HepG2 (cell line): Measurements from ENCODE around the gene ARPP19. TPM values are rescaled to one million over a fixed set of nuclear protein-coding genes. Genes with fewer than 3 reads are reported as not detected.

Experiments
- ATAC-seq: fragments of 200-7000 bp; cut with Tn5 transposase; 3 replicates; pipeline ENCODE4 v1.9.1; 2020; ENCODE audit warnings: mild to moderate bottlenecking, moderate library complexity
- BruUV-seq: library from RNA; stranded (reverse); fragments of 400-500 nt; replicated peaks from 2 replicates; lab custom pipeline; 2021; lab: Mats Ljungman, UMichigan
- CTCF ChIA-PET: fragments of 300-600 bp; formaldehyde crosslinking; extraction: SDS; loops from one replicate; lab custom pipeline; 2021; ENCODE audit warnings: low total read pairs, inconsistent platforms, low intra/inter-chr PET ratio; lab: Yijun Ruan, JAX
- POLR2A ChIA-PET: fragments of 350-600 bp; sonication (Branson Sonifier 250); formaldehyde crosslinking; loops from one replicate; lab custom pipeline; 2020; ENCODE audit warnings: antibody characterized with exemption, inconsistent platforms; lab: Yijun Ruan, JAX
- DNase-seq: peaks from one replicate; pipeline ENCODE4 v3.0.0-alpha.2; 2015; ENCODE audit warnings: low spot score
- FAIRE-seq: peaks from 3 replicates; lab custom pipeline; 2011; peaks lifted over from hg19 to GRCh38; lab: Jason Lieb, UNC
- H2AFZ ChIP-seq: one replicate; pipeline ENCODE4 v1.6.1; 2011; ENCODE audit warnings: low read length, inconsistent platforms
- H3K27ac ChIP-seq: fragments of 300-600 bp; 3 replicates; pipeline ENCODE4 v1.8.0; 2011; ENCODE audit warnings: mixed run types, mild to moderate bottlenecking, mixed read lengths, low read length, inconsistent platforms; ENCODE audit not compliant: insufficient read depth; ENCODE audit errors: extremely low read length
- H3K27me3 ChIP-seq, 2 experiments: fragments of 200-600 bp in 1 of 2; 2 replicates in 1 of 2; 3 replicates in 1 of 2; pipeline versions ENCODE4 v1.6.0 to v1.8.0; 2011; ENCODE audit warnings: low read length in 2 of 2, mild to moderate bottlenecking in 2 of 2, moderate library complexity in 2 of 2, inconsistent platforms in 1 of 2; ENCODE audit not compliant: insufficient read depth in 2 of 2, control insufficient read depth in 1 of 2
- H3K36me3 ChIP-seq, 2 experiments: fragments of 200-600 bp in 1 of 2; replicated peaks in 1 of 2; 2 replicates in 1 of 2; 3 replicates in 1 of 2; pipeline versions ENCODE4 v1.5.1 to v1.8.0; 2011; ENCODE audit warnings: low read length in 2 of 2, inconsistent platforms in 1 of 2; ENCODE audit not compliant: insufficient read depth in 2 of 2, control insufficient read depth in 1 of 2
- H3K4me1 ChIP-seq: 2 replicates; pipeline ENCODE4 v1.5.1; 2012; ENCODE audit warnings: low read length, inconsistent platforms; ENCODE audit not compliant: insufficient read depth
- H3K4me2 ChIP-seq: 2 replicates; pipeline ENCODE4 v1.6.0; 2011; ENCODE audit warnings: low read depth, low read length, inconsistent platforms
- H3K4me3 ChIP-seq, 3 experiments: fragments of 200-600 bp in 1 of 3; sonication (generic), shearing (Covaris generic) in 1 of 3; replicated peaks in 1 of 3; 2 replicates each; pipeline ENCODE4 v1.5.1; 2011 to 2016; ENCODE audit warnings: low read length in 3 of 3, inconsistent platforms in 2 of 3, low read depth in 2 of 3, mild to moderate bottlenecking in 2 of 3, control low read depth in 1 of 3, mixed read lengths in 1 of 3; ENCODE audit not compliant: insufficient read depth in 1 of 3
- H3K79me2 ChIP-seq: one replicate; pipeline ENCODE4 v1.6.1; 2011; ENCODE audit warnings: low read length, inconsistent platforms; ENCODE audit not compliant: insufficient read depth
- H3K9ac ChIP-seq: 2 replicates; pipeline ENCODE4 v1.6.0; 2011; ENCODE audit warnings: mild to moderate bottlenecking, low read depth, low read length, inconsistent platforms; ENCODE audit not compliant: insufficient read depth
- H3K9me3 ChIP-seq: 2 replicates; pipeline ENCODE4 v1.5.1; 2012; ENCODE audit warnings: mild to moderate bottlenecking, low read length
- H4K20me1 ChIP-seq: 2 replicates; pipeline ENCODE4 v1.6.0; 2011; ENCODE audit warnings: inconsistent platforms, mild to moderate bottlenecking, low read length, moderate library complexity; ENCODE audit not compliant: insufficient read depth
- ETV6 ChIP-seq: sonication (generic); formaldehyde crosslinking; conservative IDR thresholded peaks from 2 replicates; pipeline ENCODE4 v1.4.0; 2020; ENCODE audit warnings: missing genetic modification reagents
- FOXP1 ChIP-seq, 2 experiments: fragments of 450-650 bp in 1 of 2; IDR thresholded peaks; 2 replicates each; pipeline ENCODE4 v1.6.1; 2017 to 2018; ENCODE audit warnings: antibody characterized with exemption in 1 of 2
- HNRNPK ChIP-seq: fragments of 200-400 bp; formaldehyde crosslinking; IDR thresholded peaks from 2 replicates; pipeline ENCODE4 v1.6.1; 2018; ENCODE audit warnings: low read length, low read depth, moderate library complexity, mild to moderate bottlenecking; ENCODE audit not compliant: poor library complexity, severe bottlenecking
- POLR2A ChIP-seq, 2 experiments: IDR thresholded peaks; 2 replicates each; pipeline ENCODE4 v1.6.1; 2011; ENCODE audit warnings: low read depth in 2 of 2, low read length in 2 of 2, mild to moderate bottlenecking in 1 of 2, moderate library complexity in 1 of 2; ENCODE audit not compliant: insufficient read depth in 1 of 2
- REXO4 ChIP-seq: sonication (generic); formaldehyde crosslinking; IDR thresholded peaks from 2 replicates; pipeline ENCODE4 v1.8.0; 2022; ENCODE audit warnings: missing genetic modification reagents, mild to moderate bottlenecking, borderline replicate concordance
- SIX1 ChIP-seq: sonication (generic); formaldehyde crosslinking; IDR thresholded peaks from 2 replicates; pipeline ENCODE4 v1.4.0; 2020; ENCODE audit warnings: missing genetic modification reagents, borderline replicate concordance
- SOX5 ChIP-seq: IDR thresholded peaks from 2 replicates; pipeline ENCODE4 v1.6.1; 2016; ENCODE audit warnings: borderline replicate concordance
- SP1 ChIP-seq, 2 experiments: fragments of 450-650 bp in 1 of 2; sonication (generic) in 1 of 2; formaldehyde crosslinking in 1 of 2; IDR thresholded peaks; 2 replicates each; pipeline versions ENCODE4 v1.4.0 to v1.6.1; 2016 to 2020; ENCODE audit warnings: missing genetic modification reagents in 1 of 2
- ZNF570 ChIP-seq: sonication (generic); formaldehyde crosslinking; IDR thresholded peaks from 2 replicates; pipeline ENCODE4 v1.4.0; 2020; ENCODE audit warnings: mild to moderate bottlenecking, missing genetic modification reagents, borderline replicate concordance
- WGBS: methylation state at CpG from one replicate; pipeline ENCODE4 v1.1.6; 2017; ENCODE audit warnings: low lambda C conversion rate; 5-methylcytosine and 5-hydroxymethylcytosine counted together
- in situ Hi-C: cut with HindIII; loops from 2 replicates; pipeline ENCODE4 v1.10.0; 2017; ENCODE audit warnings: low pct_unique_long_range_greater_than_20kb; ENCODE audit not compliant: extremely low pct_ligation_motif_present
- intact Hi-C: fragments of 100-400 bp; cut with micrococcal nuclease; formaldehyde crosslinking; loops from one replicate; pipeline ENCODE4 v1.10.0; 2022; ENCODE audit not compliant: unreplicated experiment
- polyA plus RNA-seq, 8 experiments: library from polyadenylated mRNA; depleted of rRNA in 3 of 8; stranded (reverse) in 7 of 8; unstranded in 1 of 8; fragments of >200 nt; fragmentation: Illumina TruSeq in 4 of 8; extraction: Trizol in 4 of 8; gene quantifications; 2 replicates each; pipeline versions ENCODE4 v1.2.1 to v1.2.3, GENCODE V29; 2011 to 2016; ENCODE audit warnings: low read depth in 4 of 8, missing spikeins in 1 of 8, mixed read lengths in 1 of 8; ENCODE audit not compliant: insufficient read depth in 1 of 8
- total RNA-seq, 5 experiments: library from RNA; depleted of rRNA; stranded (reverse); fragments of >200 nt; fragmentation: Illumina TruSeq; extraction: Trizol; gene quantifications; 2 replicates each; pipeline ENCODE4 v1.2.3, GENCODE V29; 2016; ENCODE audit warnings: low read depth in 1 of 5
- TF ChIP-seq, protein P1 (sequence below): sonication (generic); formaldehyde crosslinking; IDR thresholded peaks from 2 replicates; pipeline ENCODE4 v1.4.0; 2020; ENCODE audit warnings: mild to moderate bottlenecking, low read depth, missing genetic modification reagents
- TF ChIP-seq, protein P2 (sequence below): sonication (generic); formaldehyde crosslinking; IDR thresholded peaks from 2 replicates; pipeline ENCODE4 v1.5.0; 2020; ENCODE audit warnings: missing genetic modification reagents
- TF ChIP-seq, protein P3 (sequence below): sonication (generic); formaldehyde crosslinking; IDR thresholded peaks from 2 replicates; pipeline ENCODE4 v1.4.0; 2020; ENCODE audit warnings: missing genetic modification reagents
- TF ChIP-seq, protein P4 (sequence below): sonication (generic); formaldehyde crosslinking; IDR thresholded peaks from 2 replicates; pipeline ENCODE4 v1.4.0; 2020; ENCODE audit warnings: missing genetic modification reagents
- TF ChIP-seq, protein P5 (sequence below): sonication (generic); formaldehyde crosslinking; conservative IDR thresholded peaks from 2 replicates; pipeline ENCODE4 v1.4.0; 2020; ENCODE audit warnings: missing genetic modification reagents
- TF ChIP-seq, protein P6 (sequence below): sonication (generic); formaldehyde crosslinking; IDR thresholded peaks from 2 replicates; pipeline ENCODE4 v1.4.0; 2020; ENCODE audit warnings: mild to moderate bottlenecking, missing genetic modification reagents, borderline replicate concordance

ARPP19 gene
- total and polyA plus RNA-seq, 2 of the 13 experiments (the other 11 are each of a cell fraction or from before 2014, with no cell fraction given) = 70.8 to 123 TPM

DNA sequence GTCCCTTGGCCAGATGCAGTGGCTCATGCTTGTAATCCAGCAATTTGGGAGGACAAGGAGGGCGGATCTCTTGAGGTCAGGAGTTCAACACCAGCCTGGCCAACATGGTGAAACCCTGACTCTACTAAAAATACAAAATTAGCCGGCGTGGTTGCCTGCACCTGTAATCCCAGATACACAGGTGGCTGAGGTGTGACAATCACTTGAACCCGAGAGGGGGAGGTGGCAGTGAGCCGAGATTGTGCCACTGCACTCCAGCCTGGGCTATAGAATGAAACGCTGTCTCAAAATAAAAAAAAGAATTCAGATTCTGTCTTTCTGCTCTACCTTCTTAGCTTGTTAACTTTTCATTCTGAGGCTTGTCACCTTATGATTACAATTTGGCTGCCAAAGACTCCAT lies 62.3 kb downstream of the ARPP19 start:
- DNase-seq (no peak), ATAC-seq (no peak), FAIRE-seq (no peak)
- ChIA-PET CTCF (no interaction called here), POLR2A (no interaction called here)
- H3K36me3 ChIP-seq = no peaks in the 10 kb centered on the region
- H4K20me1 ChIP-seq = no peaks in the 10 kb centered on the region
- H3K9me3 ChIP-seq = no peaks in the 10 kb centered on the region
- in situ Hi-C loops = no loop called here
- H3K4me3 ChIP-seq = no peak overlapping the region
- 48% methylated on average over 6 of the region's 6 CpGs for WGBS
- intact Hi-C loops = no loop called here
- H3K27me3 ChIP-seq = no peaks in the 10 kb centered on the region; a peak in 1 of 5 replicates
- no peaks in the 10 kb centered on the region for H3K4me1 ChIP-seq
- no peak overlapping the region for H3K9ac ChIP-seq
- no peak overlapping the region for H2AFZ ChIP-seq
- BruUV-seq = no TSS peak
- H3K27ac ChIP-seq = no peak overlapping the region
- H3K79me2 ChIP-seq = no peaks in the 10 kb centered on the region
- H3K4me2 ChIP-seq = no peak overlapping the region
- TF ChIP-seq, protein P1, sequence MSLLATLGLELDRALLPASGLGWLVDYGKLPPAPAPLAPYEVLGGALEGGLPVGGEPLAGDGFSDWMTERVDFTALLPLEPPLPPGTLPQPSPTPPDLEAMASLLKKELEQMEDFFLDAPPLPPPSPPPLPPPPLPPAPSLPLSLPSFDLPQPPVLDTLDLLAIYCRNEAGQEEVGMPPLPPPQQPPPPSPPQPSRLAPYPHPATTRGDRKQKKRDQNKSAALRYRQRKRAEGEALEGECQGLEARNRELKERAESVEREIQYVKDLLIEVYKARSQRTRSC (CRISPR knock-in tag) = no peak
- TF ChIP-seq SP1 (IDR thresholded peaks at IDR 0.05) (no peak), SP1 (CRISPR knock-in tag; IDR thresholded peaks at IDR 0.05) (no peak), ZNF570 (CRISPR knock-in tag) (no peak), POLR2A (IDR thresholded peaks at IDR 0.05; ENCODE audit: insufficient read depth in 1 of 2, low read depth in 2 of 2, low read length in 2 of 2) (no peak), FOXP1 (IDR thresholded peaks at IDR 0.05) (no peak), FOXP1 (CRISPR knock-in tag; IDR thresholded peaks at IDR 0.05) (no peak), REXO4 (CRISPR knock-in tag) (no peak), SIX1 (CRISPR knock-in tag) (no peak), HNRNPK (no peak), SOX5 (CRISPR knock-in tag) (no peak), ETV6 (CRISPR knock-in tag) (no peak)
- TF ChIP-seq, protein P2, sequence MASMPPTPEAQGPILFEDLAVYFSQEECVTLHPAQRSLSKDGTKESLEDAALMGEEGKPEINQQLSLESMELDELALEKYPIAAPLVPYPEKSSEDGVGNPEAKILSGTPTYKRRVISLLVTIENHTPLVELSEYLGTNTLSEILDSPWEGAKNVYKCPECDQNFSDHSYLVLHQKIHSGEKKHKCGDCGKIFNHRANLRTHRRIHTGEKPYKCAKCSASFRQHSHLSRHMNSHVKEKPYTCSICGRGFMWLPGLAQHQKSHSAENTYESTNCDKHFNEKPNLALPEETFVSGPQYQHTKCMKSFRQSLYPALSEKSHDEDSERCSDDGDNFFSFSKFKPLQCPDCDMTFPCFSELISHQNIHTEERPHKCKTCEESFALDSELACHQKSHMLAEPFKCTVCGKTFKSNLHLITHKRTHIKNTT (CRISPR knock-in tag) = no peak
- TF ChIP-seq, protein P3, sequence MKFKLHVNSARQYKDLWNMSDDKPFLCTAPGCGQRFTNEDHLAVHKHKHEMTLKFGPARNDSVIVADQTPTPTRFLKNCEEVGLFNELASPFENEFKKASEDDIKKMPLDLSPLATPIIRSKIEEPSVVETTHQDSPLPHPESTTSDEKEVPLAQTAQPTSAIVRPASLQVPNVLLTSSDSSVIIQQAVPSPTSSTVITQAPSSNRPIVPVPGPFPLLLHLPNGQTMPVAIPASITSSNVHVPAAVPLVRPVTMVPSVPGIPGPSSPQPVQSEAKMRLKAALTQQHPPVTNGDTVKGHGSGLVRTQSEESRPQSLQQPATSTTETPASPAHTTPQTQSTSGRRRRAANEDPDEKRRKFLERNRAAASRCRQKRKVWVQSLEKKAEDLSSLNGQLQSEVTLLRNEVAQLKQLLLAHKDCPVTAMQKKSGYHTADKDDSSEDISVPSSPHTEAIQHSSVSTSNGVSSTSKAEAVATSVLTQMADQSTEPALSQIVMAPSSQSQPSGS (CRISPR knock-in tag) = no peak
- TF ChIP-seq, protein P4, sequence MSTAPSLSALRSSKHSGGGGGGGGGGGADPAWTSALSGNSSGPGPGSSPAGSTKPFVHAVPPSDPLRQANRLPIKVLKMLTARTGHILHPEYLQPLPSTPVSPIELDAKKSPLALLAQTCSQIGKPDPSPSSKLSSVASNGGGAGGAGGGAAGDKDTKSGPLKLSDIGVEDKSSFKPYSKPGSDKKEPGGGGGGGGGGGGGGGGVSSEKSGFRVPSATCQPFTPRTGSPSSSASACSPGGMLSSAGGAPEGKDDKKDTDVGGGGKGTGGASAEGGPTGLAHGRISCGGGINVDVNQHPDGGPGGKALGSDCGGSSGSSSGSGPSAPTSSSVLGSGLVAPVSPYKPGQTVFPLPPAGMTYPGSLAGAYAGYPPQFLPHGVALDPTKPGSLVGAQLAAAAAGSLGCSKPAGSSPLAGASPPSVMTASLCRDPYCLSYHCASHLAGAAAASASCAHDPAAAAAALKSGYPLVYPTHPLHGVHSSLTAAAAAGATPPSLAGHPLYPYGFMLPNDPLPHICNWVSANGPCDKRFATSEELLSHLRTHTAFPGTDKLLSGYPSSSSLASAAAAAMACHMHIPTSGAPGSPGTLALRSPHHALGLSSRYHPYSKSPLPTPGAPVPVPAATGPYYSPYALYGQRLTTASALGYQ (CRISPR knock-in tag) = no peak
- TF ChIP-seq, protein P5, sequence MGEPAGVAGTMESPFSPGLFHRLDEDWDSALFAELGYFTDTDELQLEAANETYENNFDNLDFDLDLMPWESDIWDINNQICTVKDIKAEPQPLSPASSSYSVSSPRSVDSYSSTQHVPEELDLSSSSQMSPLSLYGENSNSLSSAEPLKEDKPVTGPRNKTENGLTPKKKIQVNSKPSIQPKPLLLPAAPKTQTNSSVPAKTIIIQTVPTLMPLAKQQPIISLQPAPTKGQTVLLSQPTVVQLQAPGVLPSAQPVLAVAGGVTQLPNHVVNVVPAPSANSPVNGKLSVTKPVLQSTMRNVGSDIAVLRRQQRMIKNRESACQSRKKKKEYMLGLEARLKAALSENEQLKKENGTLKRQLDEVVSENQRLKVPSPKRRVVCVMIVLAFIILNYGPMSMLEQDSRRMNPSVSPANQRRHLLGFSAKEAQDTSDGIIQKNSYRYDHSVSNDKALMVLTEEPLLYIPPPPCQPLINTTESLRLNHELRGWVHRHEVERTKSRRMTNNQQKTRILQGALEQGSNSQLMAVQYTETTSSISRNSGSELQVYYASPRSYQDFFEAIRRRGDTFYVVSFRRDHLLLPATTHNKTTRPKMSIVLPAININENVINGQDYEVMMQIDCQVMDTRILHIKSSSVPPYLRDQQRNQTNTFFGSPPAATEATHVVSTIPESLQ (CRISPR knock-in tag) = no peak
- TF ChIP-seq, protein P6, sequence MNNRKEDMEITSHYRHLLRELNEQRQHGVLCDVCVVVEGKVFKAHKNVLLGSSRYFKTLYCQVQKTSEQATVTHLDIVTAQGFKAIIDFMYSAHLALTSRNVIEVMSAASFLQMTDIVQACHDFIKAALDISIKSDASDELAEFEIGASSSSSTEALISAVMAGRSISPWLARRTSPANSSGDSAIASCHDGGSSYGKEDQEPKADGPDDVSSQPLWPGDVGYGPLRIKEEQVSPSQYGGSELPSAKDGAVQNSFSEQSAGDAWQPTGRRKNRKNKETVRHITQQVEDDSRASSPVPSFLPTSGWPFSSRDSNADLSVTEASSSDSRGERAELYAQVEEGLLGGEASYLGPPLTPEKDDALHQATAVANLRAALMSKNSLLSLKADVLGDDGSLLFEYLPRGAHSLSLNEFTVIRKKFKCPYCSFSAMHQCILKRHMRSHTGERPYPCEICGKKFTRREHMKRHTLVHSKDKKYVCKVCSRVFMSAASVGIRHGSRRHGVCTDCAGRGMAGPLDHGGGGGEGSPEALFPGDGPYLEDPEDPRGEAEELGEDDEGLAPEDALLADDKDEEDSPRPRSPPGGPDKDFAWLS (CRISPR knock-in tag) = no peak
